Measurements from ENCODE around the gene MAB21L3. TPM values are rescaled to one million over a fixed set of nuclear protein-coding genes. Genes with fewer than 3 reads are reported as not detected.

Gene MAB21L3
- total RNA-seq, 1 donor from 2014 or later, result not detected

GRCh38 chr1:116148967-116149366 is 37.8 kb downstream of the MAB21L3 start:
- peaks cover 40% of the 10 kb centered on the region for H3K4me1 Mint-ChIP-seq
- no peaks in the 10 kb centered on the region for H3K27me3 Mint-ChIP-seq (ENCODE audit: low read depth)
- peaks cover 10% of the 10 kb centered on the region for H3K9me3 Mint-ChIP-seq
- no peak for DNase-seq (ENCODE audit: low read depth, low spot score)
- no peak overlapping the region for H3K4me3 Mint-ChIP-seq
- no peak for TF ChIP-seq CTCF (conservative IDR thresholded peaks at IDR 0.05)
- H3K27ac Mint-ChIP-seq (ENCODE audit: unreplicated experiment), result no peak overlapping the region
- peaks cover 10% of the 10 kb centered on the region for H3K36me3 Mint-ChIP-seq (ENCODE audit: low read depth)

GRCh38 chr1:116150368-116150767 is 39.2 kb downstream of the MAB21L3 start:
- Mint-ChIP-seq H3K4me1 (peaks cover 40% of the 10 kb centered on the region), H3K36me3 (ENCODE audit: low read depth) (peaks cover 8% of the 10 kb centered on the region), H3K27me3 (ENCODE audit: low read depth) (no peaks in the 10 kb centered on the region), H3K27ac (ENCODE audit: unreplicated experiment) (no peak overlapping the region), H3K4me3 (no peak overlapping the region), H3K9me3 (peaks cover 7% of the 10 kb centered on the region)
- TF ChIP-seq CTCF (conservative IDR thresholded peaks at IDR 0.05), result no peak
- DNase-seq (ENCODE audit: low read depth, low spot score), result no peak

GRCh38 chr1:116151739-116152576 is 40.8 kb downstream of the MAB21L3 start:
- H3K27ac Mint-ChIP-seq (ENCODE audit: unreplicated experiment), result peak overlapping the region; percentile 69
- DNase-seq (ENCODE audit: low read depth, low spot score), result peak; percentile 69
- H3K27me3 Mint-ChIP-seq (ENCODE audit: low read depth), result no peaks in the 10 kb centered on the region
- peak overlapping the region; percentile 62 for H3K4me3 Mint-ChIP-seq
- peak; percentile 92 for TF ChIP-seq CTCF (conservative IDR thresholded peaks at IDR 0.05)
- peaks cover 3% of the 10 kb centered on the region for H3K9me3 Mint-ChIP-seq
- peaks cover 37% of the 10 kb centered on the region for H3K4me1 Mint-ChIP-seq
- peaks cover 4% of the 10 kb centered on the region for H3K36me3 Mint-ChIP-seq (ENCODE audit: low read depth)

- no peak for DNase-seq (ENCODE audit: low read depth, low spot score)
- no peak for TF ChIP-seq CTCF (conservative IDR thresholded peaks at IDR 0.05)
- no peaks in the 10 kb centered on the region for H3K9me3 Mint-ChIP-seq
- no peaks in the 10 kb centered on the region for H3K27me3 Mint-ChIP-seq (ENCODE audit: low read depth)
- H3K4me3 Mint-ChIP-seq, result peak overlapping the region; percentile 62
- peaks cover 31% of the 10 kb centered on the region for H3K4me1 Mint-ChIP-seq
- no peak overlapping the region for H3K27ac Mint-ChIP-seq (ENCODE audit: unreplicated experiment)
- H3K36me3 Mint-ChIP-seq (ENCODE audit: low read depth), result no peaks in the 10 kb centered on the region
These were observed 41.4 kb downstream of the MAB21L3 start for GRCh38 chr1:116152577-116152943.

GRCh38 chr1:116152950-116153691 is 41.9 kb downstream of the MAB21L3 start:
- no peak for TF ChIP-seq CTCF (conservative IDR thresholded peaks at IDR 0.05)
- no peak overlapping the region for H3K27ac Mint-ChIP-seq (ENCODE audit: unreplicated experiment)
- no peak overlapping the region for H3K4me3 Mint-ChIP-seq

More at GRCh38 chr1:116152950-116153691, 41.9 kb downstream of the MAB21L3 start:
- DNase-seq (ENCODE audit: low read depth, low spot score), result no peak
- Mint-ChIP-seq H3K9me3 (no peaks in the 10 kb centered on the region), H3K36me3 (ENCODE audit: low read depth) (no peaks in the 10 kb centered on the region), H3K4me1 (peaks cover 25% of the 10 kb centered on the region), H3K27me3 (ENCODE audit: low read depth) (no peaks in the 10 kb centered on the region)
